GOT3 (cell line): ENCODE data around the gene GAB2.
A peak's percentile ranks its signal among the peaks of the same experiment; 100 is the strongest.

Experiments
- DNase-seq: peaks from one replicate; lab custom pipeline; 2025; ENCODE audit warnings: mixed read lengths; lab: John Stamatoyannopoulos, UW

Gene GAB2

DNA sequence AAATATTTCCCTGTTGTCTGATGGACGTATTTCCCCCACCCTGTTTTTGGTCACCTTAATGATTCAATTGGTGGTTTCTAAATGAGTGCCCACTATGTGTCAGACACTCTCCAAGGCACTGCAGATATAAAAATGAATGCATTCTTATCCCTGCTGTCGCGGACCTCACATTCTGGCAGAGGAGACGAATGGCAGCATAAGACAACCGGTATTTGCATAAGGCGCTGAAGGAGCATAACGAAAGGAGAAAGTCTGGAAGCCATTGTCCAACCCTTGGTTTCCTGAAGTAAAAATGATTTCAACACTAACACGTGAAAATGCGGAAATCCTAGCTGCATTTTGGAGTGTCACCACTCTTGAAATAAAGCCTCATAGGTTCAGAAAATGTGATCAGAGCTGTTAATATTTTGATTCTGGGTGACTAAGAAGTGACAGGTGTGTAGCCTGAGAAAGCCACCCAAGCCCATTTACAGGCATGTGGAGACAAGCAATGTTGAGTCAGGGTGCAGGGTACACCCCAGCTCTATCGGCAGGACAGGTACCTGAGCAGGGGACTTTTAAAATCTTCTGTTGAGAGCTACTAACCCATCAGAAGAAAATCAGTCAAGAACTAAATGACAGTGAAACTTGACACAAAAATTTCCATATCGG is 10.1 kb upstream of the GAB2 start:
- no peak for DNase-seq

DNA sequence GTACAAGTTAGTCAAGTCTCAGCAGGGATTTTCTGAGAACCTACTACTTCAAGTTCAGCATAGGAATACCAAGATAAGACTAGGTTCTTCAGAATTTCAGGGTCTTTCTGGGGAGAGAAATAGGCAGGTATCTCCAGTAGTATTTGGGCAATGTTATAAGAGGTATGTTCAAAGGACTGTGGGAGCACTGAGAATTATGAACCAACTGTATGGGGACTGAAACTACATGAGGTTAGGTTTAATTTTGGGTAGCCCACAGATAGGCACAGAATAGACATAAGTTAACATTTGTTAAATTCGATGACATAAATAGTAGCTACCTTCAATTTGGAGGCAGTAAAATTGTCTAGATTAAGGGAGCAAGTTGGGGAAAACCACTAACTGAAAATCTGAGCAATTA is 9.2 kb upstream of the GAB2 start:
- DNase-seq: no peak

DNA sequence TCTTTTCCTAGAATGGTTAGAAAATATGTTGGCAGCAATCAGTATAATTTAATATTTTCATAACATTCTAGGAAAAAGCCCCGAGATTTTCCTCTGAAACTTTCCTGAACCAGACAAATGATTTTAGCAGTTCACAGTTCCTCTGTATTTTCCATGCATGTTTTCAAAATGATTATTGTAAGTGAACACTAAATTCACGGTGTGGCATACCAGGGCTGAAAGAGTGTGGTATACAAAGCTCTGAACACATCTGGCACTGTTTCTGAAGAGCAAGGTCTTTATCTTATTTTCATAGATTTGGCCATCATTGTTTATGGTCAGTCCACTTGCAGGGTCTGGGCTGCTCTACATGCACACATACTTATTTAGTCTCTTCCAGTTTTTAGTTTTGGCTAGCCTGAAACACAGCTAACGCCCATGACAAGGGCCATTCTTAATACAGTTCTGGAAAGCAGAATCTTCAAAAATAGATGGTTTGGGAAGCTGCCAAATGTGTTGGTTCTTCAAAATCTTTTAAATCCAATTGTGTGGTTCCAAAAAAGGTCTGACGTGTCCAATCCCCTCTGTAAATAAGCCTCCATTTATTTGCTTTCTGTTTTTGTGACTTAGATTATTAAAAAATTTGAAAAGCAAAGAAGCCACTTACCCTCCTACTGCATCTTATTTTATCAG is 7.9 kb upstream of the GAB2 start:
- no peak for DNase-seq

DNA sequence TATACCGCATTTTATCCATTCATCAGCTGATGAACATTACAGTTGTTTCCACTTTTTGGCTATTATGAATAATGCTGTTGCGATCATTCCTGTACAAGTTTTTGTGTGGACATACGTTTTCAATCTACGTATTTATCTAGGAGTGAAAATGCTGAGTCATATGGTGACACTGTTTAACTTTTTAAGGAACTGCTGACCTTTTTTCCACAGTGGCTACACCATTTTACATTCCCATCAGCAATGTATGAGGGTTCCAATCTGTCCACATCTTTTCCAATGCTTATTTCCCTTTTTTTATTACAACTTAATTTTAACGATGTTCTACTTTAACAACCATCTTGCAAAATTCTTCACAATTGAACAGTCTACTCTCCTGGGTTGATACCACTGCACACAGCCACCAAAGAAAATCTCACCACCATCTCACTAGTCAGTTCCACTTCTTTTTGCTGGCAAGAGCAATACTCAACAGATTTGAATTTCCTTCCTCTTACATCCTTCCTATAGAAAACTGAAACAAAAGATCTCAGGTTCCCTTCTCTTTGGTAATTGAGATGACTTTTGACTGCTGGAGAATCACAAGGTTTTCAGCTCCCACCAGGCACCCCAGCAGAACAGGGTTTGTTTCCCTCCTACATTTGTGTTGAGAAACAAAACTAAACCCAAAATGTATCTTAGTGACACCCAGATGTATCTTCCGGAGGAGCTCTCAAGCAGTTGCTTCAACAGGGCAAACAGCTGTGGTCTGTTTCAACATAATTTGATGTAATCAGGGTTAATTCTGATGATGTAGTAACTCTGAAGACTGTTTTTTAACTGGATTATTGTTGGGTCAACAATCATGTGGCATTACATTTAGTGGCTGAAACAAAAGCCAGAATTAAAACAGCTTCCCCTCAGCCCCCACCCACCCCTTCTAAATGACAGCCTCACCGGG is 7.0 kb upstream of the GAB2 start:
- DNase-seq: no peak

DNA sequence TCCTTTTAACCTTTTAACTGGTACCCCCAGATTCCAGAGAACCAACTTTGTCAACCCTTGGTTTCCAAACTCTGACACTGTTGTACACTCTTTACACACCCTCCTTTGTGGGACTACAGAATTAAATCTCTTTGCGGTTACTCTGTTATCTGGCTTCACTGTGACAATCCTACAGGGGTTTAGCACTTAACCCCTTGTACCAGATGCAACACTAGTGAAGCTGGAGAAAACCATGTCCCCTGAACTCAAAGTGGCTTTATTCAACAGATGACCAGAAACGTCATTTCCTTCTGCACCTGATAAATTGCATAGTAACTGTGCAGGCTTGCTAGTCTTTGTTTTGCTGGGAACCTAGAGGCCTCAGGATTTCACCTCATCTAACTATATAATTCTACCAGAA is 5.6 kb upstream of the GAB2 start:
- no peak for DNase-seq

DNA sequence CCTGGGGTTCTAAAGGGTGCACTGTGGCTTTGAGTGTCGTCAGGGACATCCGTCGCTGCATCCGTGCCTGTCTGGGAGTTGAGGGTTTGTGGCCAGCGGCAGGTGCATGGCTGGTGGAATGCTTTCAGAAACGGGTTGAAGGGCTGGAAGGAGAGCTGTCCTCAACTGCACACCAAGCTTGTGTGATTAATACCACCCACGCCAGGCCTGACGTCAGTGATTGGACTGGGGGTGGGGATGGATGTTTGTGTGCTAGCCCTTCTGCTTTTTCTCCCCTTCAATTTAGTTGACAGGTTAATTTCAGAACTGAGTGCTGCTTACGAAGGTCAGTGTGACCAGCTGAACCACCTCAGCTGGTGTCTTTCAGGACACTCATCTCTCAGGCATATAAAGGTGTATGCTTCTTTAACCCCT is 3.2 kb upstream of the GAB2 start:
- DNase-seq: no peak

DNA sequence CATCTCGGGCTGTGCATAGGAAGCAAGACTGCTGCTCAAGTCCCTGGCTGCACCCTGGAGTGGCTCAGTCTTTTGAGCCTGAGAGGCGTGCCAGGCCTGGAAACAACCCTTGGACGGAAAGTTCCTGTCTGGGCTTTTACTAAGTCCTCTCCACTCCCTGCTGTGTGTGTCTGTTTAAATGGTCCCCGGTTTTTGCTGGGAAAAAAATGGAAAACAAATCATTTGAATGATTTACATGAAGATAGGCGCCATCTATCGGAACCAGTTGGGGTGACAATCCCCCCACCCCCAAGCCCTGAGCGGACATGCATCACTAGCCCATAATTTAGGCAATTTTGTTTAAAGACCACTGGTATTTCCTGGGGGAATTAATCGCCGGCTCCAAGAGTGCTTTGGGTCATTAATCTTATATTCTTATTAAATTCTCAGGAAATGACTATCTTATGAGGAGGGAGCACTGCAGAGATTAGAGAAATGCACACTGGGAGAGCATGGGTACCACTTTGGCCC is 2.7 kb upstream of the GAB2 start:
- DNase-seq: no peak

DNA sequence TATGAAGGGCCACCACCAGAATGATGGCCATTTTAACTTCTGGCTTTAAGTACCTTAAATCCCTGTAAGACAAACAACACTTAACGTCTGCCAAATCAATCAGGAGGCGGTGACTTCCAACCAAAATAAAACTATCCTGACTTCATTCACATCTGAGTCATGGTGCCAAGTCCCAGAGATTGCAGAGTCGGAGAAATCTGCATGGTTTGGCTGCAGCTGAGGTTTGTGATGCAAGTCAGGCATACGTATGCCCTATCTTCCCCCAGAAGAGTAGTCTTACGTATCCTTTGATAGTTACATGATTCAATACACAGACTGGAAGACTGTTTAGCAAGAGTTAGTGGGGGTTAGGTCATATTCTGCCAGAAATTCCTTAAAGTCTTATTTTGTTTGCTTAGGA is 1.7 kb upstream of the GAB2 start:
- DNase-seq: peak; percentile 13

DNA sequence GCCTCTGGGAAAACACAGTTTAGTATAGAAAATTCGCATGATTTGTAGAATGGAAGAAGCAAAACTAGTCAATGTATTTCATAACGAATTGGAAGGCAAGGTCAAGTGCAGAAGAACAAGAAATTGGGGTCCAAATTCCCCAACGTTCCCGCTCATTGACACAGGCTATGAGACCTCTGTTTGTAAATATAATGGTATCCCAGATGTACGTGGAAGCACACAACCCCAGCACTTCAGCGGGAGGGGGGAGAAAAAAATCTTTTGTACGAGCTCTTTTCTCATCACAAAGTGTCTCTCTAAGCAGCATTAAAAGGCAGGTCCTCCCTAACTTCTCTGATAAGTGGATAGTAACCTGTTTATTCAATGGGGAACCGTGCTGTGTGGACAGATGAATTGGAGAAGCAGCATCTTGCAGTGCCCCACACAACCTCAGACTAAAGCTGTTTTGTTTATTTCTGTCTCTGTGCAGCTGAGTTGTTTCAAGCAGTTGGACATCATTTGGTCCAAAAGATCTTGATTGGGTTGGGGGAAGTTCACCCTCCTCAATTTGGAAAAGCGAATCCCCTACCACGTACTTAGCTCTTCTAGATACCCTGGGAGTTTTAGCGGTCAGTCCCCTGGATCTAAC is 1.1 kb upstream of the GAB2 start:
- no peak for DNase-seq

DNA sequence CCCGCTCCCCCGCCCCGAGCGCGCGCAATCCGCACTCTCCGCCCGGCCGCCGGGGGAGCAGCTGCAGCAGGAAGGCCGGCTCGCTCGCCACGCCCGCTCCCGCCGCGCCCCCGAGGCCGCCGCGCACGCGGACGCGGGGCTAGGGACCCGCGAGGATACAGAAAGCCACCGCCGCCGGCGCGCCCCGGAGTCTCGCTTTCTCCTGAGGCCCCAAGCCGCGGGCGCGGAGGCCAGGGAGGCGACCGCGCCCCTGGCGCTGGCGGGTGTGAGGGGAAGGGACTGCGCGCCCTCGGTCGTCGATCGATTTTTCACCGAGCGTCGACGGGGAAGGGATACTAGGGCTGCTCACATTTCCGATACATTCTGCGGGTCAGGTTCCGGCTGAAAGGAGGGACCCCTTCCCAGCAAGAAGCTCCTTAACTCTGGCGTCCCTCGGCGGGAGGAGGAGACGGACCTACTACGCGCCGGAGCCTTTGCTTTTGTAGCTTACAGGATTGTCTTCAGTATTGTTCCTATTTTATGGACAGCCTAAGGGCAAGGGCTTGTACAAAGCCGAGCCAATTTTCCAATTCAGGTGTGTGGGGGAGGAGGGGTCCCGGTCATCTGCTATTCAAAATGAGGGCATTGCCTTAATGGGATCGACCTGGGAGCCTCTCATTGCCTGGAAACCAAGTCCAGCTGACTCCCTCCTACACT is 416 bp upstream of the GAB2 start:
- peak; percentile 4 for DNase-seq

DNA sequence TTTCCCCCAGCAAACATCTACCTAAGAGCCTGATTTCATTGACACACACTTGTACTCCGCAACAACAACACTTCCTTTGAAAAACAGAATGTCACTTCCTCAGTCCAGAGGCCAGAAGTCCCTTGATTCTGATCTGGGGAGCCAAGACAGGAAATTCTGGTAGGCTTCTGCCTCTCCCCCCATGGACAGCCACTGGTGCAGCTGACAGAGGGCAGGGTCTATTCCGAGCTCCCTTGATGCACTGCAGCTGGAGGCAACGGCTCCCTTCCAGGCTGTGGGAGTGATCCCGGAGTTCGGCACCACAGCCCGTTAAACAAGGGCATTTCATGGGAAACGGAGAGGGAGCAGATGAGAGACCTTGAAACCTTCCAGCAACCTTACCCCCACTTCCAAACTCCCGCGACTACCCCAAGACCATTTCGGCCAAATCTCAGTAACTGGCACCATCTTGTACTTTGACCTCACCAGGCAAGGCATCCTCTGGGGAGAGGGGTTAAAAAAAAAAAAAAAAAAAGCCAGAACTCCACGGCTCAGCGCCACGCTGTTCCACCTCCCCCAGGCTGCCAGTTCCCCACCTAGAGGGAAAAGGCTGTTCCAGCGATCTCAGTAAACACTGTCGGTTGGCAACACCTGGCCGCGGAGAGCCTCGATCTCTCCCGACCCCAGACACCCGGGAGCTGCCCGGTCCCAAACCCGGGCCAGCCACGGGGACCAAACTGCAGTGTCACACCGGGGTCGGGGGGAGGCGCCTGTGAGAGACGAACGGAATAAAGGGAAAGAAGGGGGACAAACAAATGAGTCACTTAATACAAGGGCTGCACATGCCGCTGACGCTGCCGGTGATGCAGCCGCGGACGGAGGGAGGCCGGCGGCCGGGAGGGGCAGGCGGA is 1.1 kb downstream of the GAB2 start:
- no peak for DNase-seq

DNA sequence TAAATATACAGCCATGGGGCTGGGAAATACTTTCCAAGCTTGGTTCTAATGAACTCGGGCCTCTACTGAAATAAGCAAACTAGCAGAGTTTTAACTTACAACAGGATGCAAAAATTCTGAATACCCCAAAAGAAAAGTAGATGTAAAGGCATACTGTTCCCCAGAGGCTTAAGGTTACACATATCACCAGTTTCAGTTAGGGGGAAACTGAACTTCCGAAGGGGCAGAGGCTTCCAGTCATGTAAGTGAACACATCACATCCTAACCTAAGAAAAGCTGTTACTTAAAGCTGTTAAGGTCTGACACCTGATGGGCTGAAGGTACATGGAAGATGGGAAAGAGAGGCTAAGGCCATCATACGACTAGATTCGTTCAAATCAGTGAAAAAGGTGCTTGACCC is 2.3 kb downstream of the GAB2 start:
- no peak for DNase-seq

DNA sequence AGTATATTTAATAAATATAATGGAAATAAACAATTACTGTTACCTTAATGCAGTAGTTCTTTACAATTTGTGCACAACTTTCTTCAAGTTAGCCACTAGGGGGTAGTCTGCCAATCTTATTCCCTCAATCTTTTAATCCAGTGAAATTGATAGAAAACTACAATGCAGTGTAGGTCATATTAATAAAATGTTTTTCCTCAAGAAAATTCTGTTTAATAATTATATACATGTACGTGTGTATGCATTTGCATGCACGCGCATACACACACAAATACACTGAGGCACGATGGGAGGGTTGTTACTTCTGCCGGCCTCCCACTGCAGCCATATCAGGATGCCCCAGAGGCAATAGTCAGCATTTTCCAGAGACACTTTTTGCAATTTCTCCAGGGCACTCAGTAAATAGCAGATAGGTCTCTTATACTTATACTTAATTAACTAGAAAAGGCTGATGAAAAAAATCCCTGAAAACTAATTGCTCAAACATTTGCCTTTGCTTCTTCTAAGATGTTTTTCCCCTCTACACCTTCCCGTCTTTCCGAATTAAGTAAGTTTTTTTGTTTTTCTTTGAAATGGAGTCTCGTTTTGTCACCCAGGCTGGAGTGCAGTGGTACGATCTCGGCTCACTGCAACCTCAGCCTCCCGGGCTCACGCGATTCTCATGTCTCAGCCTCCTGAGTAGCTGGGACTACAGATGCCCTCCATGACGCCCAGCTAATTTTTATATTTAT is 3.1 kb downstream of the GAB2 start:
- DNase-seq: no peak

DNA sequence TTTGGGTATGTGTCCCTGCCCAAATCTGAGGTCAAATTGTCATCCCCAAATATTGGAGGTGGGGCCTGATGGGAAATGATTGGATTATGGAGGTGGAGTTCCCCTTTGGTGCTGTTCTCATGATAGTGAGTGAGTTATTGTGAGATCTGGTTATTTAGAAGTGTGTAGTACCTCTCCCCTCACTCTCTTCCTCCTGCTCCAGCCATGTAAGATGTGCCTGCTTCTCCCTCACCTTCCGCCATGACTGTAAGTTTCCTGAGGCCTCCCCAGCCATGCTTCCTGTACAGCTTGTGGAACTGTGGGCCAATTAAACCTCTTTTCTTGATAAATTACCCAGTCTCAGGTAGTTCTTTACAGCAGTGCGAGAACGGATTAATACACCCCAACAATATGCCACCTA is 9.0 kb downstream of the GAB2 start:
- DNase-seq: no peak

DNA sequence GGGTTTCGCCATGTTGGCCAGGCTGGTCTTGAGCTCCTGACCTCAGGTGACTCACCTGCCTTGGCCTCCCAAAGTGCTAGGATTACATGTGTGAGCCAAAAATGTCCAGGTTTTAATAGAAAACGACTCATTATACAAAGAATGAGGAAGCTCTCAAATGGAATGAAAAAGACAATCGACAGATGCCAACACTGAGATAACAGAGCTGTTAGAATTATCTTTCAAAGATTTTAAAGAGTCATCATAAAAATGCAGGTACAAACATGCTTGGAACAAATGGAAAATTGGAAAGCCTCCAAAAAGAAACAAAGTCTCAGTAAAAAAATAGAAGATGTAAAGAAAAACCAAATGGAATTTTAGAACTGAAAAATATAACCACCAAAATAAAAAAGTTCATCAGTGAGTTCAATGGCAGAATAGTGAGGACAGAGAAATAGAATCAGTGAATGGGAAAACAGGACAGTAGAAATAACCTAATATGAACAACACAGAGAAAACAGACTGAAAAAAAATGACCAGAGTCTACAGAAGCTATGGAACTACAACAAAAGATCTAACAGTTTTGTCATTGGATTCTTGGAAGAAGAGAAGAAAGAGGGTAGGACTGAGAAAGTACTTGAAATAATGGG is 10.9 kb downstream of the GAB2 start:
- no peak for DNase-seq

DNA sequence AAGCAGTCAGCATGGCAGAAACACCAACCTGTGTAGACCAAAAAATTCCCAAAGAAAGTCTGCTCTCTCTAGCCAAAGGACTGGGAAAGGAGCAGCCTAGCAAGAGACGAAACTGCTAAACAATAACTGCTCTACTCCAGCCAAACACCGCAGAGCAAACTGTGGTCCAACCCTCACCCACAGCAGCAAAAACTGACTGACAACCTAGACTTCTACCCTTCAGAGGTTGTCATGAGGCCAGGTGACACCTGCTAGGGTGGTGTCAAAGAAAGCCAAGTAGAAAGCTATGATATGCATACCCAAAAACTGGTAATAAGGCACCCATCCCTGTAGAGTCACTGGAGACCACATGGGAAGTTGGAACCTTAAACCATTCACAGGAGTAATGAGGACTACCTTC is 11.8 kb downstream of the GAB2 start:
- DNase-seq: no peak

DNA sequence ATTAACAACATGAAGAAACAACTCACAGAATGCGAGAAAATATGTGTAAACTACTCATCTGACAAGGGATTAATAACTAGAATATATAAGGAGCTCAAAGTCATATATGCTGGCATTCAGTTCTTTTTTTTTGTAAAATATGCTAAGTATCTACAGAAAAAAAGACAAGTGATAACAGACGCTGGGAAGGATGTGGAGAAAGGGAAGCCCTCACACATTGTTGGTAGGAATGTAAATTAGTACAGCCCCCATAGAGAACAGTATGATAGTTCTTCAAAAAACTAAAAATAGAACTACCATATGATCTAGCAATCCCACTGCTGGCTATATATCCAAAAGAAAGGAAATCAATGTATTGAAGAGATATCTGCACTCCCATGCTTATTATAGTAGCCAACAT is 13.8 kb downstream of the GAB2 start:
- DNase-seq: no peak

DNA sequence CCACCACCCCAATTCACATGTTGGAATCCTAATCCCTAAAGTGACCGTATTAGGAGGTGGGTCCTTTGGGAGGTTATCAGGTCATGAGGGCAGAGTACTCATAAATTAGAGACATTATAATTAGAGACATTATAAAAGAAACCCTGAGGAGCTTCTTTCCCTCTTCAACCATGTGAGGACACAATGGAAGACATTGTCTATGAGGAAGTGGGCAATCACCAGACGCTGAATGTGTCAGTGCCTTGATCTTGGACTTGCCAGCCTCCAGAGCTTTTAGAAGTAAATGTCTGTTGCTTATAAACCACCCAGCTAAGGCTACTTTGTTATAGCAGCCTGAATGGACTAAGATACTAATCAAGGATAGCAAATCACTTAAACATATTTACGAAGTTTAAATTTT is 14.8 kb downstream of the GAB2 start:
- DNase-seq: no peak

DNA sequence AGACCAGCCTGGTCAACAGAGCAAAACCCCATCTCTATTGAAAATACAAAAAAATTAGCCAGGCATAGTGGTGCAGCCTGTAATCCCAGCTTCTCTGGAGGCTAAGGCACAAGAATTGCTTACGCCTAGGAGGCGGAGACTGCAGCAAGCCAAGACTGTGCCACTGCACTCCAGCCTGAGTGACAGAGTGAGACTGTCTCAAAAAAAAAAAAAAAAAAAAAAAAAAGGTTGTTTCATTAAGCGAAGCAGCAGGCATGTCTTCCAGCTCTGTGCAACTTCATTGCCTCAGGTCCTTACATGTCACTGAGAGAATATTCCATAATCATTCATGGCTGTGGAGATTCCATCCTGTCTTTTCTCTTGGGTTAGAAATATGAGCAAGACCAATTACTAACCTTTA is 16.9 kb downstream of the GAB2 start:
- no peak for DNase-seq

DNA sequence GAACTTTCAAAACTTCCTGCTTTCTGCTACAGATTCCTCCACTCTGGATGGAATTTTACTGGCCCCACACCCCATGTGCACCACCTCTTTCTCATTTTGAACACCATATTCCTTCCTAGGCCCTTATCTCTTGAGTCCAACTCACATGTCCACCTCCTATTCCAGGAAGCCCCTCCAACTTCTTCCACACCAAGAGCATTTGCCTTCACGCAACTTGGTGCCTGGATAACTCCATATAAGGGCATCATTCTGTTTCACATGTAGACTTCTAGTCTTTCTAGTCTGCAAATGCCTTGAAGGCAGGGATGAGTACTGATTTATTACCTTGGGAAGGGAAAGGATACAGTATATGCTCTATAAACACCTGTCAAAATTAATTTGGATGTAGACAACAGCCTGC is 17.5 kb downstream of the GAB2 start:
- no peak for DNase-seq
